HUES6 (cell line): ENCODE results near the gene MSI2.
A peak's percentile ranks its signal among the peaks of the same experiment; 100 is the strongest.
"Not testable (repeated sequence)": the region's sequence is repeated elsewhere in the genome, so short reads cannot be mapped to it uniquely, and the experiment has no call there.

Experiments
- H3K27ac ChIP-seq: 2 replicates; pipeline ENCODE4 v1.7.0; 2013; ENCODE audit warnings: low read depth, mild to moderate bottlenecking, low read length, inconsistent platforms
- H3K27me3 ChIP-seq: 2 replicates; pipeline ENCODE4 v1.6.1; 2013; ENCODE audit warnings: low read length; ENCODE audit not compliant: control insufficient read depth, insufficient read depth
- H3K36me3 ChIP-seq: 2 replicates; pipeline ENCODE4 v1.6.1; 2013; ENCODE audit warnings: low read length; ENCODE audit not compliant: control insufficient read depth, insufficient read depth
- H3K4me1 ChIP-seq: 2 replicates; pipeline ENCODE4 v1.6.1; 2013; ENCODE audit warnings: low read length; ENCODE audit not compliant: control insufficient read depth, insufficient read depth
- H3K4me3 ChIP-seq: 2 replicates; pipeline ENCODE4 v1.5.1; 2013; ENCODE audit warnings: low read depth, low read length
- H3K9ac ChIP-seq: one replicate; pipeline ENCODE4 v1.6.1; 2013; ENCODE audit warnings: mild to moderate bottlenecking, low read length
- H3K9me3 ChIP-seq: 2 replicates; pipeline ENCODE4 v1.6.1; 2013; ENCODE audit warnings: low read depth, low read length; ENCODE audit not compliant: control insufficient read depth, insufficient read depth

MSI2 gene

GRCh38 chr17:57609878-57610270 is 353.6 kb downstream of the MSI2 start:
- no peaks in the 10 kb centered on the region for H3K27me3 ChIP-seq
- no peak overlapping the region for H3K4me3 ChIP-seq
- no peaks in the 10 kb centered on the region for H3K9me3 ChIP-seq
- H3K36me3 ChIP-seq = no peaks in the 10 kb centered on the region
- H3K4me1 ChIP-seq = peaks cover 55% of the 10 kb centered on the region
- no peak overlapping the region for H3K27ac ChIP-seq
- no peak overlapping the region for H3K9ac ChIP-seq

DNA sequence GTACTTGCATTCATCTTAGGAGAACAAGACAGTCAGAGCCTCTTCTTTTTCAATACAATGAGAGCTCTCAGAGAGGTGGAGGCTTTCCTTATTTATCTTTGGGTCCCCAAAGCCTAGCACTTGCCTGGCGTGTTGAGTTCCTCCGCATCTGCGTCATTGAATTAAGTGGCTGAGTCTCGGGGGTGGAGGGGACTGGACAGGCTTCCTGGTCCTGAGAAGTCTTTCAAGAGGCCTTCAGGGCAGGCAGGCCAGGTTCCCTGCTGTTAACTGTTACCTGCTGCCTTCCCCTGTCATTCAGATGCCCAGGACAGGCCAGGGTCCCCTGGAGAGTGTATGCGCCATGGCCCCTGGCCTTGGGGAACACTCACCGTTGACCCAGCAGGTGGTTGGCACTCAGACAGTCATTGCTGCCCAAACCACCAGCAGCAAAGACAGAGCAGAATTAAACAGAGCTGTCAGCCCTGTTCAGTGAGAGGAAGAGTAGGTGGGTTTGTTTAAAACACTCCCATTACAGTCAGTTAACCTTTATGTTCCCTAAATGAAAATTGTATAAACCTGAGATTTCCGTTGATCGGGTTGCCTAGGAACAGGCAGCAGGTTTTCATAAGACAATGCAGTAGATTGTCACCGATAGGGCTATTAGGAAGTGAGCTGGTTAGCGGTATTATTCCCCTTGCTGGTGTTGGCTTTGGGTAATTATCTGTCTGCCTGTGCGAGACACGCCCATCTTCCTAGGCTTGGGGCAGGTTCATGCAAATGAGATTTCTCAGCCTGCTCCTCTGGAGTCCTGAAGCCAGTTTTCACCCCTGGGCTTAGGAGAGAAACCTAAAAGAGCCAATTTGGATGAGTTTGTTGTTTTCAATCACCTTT is 356.1 kb downstream of the MSI2 start:
- Histone ChIP-seq H3K27me3 (no peaks in the 10 kb centered on the region), H3K4me3 (peak overlapping the region; percentile 20; the same call in 1 of the 2 replicates), H3K27ac (no peak overlapping the region), H3K4me1 (peaks cover 38% of the 10 kb centered on the region), H3K9me3 (peaks cover 4% of the 10 kb centered on the region; the same call in 1 of the 2 replicates), H3K9ac (peak overlapping the region; percentile 3), H3K36me3 (peaks cover 5% of the 10 kb centered on the region; the same call in 1 of the 2 replicates)

GRCh38 chr17:57614742-57615141 is 358.4 kb downstream of the MSI2 start:
- Histone ChIP-seq H3K4me1 (peaks cover 21% of the 10 kb centered on the region), H3K27me3 (no peaks in the 10 kb centered on the region), H3K27ac (no peak overlapping the region), H3K36me3 (peaks cover 5% of the 10 kb centered on the region; the same call in 1 of the 2 replicates), H3K4me3 (no peak overlapping the region), H3K9me3 (peaks cover 4% of the 10 kb centered on the region; the same call in 1 of the 2 replicates), H3K9ac (no peak overlapping the region)

DNA sequence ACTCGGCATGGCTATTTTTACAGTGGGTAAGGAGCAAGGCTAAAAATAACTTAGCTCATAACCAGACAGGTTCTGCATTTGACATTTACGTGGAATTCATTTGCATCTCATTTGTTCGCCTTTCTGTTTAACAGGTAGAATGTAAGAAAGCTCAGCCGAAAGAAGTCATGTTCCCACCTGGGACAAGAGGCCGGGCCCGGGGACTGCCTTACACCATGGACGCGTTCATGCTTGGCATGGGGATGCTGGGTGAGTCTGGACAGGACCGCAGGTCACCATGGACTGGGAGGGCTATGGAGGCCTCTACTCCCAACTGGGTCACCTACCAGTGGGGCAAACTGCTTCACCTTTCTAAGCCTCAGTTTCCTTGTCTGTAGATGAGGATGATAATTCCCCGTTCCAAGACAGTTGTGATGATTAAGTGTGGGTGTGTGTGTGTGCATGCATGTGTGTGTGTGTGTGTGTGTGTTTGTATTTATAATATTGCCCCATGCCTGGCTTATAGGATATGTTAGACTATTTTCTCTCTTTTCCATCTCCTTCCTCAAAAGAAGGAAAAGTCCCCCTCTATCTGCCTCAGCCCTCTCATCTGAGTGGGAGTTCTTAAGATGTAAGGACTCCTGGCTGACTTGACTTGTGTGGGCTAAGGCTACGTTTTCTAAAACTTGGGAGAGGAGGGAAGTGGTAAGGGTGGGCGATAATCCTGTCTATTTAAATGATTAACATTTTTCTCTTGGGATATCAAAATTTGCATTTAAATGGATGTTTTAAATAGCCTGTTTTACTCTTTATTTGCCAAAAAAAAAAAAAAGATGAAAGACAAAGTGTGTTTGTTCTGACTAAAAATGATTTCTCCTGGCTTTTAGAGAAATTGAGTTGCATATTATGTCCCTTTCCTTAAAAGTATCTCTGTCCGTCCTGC is 359.8 kb downstream of the MSI2 start:
- peaks cover 5% of the 10 kb centered on the region; the same call in 1 of the 2 replicates for H3K36me3 ChIP-seq
- peaks cover 4% of the 10 kb centered on the region; the same call in 1 of the 2 replicates for H3K9me3 ChIP-seq
- no peaks in the 10 kb centered on the region for H3K27me3 ChIP-seq
- H3K4me1 ChIP-seq = peaks cover 19% of the 10 kb centered on the region
- no peak overlapping the region for H3K9ac ChIP-seq
- H3K27ac ChIP-seq = no peak overlapping the region
- no peak overlapping the region for H3K4me3 ChIP-seq

DNA sequence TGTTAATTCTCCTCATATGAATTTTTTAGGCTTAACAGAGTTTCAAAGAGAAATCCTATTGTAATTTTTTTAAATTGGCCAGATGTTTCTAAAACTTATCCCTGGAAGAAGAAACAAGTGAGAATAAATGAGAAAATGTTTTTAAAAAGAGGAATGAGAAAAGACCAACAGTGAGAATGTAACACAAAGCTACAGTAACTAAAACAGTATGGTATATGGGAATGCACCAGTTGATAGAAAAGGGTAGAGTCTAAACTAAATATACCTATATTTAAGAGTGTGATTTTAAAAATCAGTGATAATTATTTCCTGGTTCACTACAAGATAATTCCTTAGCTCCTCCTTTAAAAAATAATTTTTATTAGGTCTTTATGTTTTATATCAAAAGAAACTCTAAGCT is 360.9 kb downstream of the MSI2 start:
- H3K36me3 ChIP-seq = peaks cover 5% of the 10 kb centered on the region; the same call in 1 of the 2 replicates
- H3K4me3 ChIP-seq = no peak overlapping the region

GRCh38 chr17:57619061-57619937 is 363.0 kb downstream of the MSI2 start:
- no peak overlapping the region for H3K4me3 ChIP-seq
- H3K36me3 ChIP-seq = peaks cover 5% of the 10 kb centered on the region; the same call in 1 of the 2 replicates
- no peak overlapping the region for H3K27ac ChIP-seq
- H3K4me1 ChIP-seq = peaks cover 9% of the 10 kb centered on the region; the same call in 1 of the 2 replicates
- no peak overlapping the region for H3K9ac ChIP-seq
- no peaks in the 10 kb centered on the region for H3K27me3 ChIP-seq
- peaks cover 4% of the 10 kb centered on the region; the same call in 1 of the 2 replicates for H3K9me3 ChIP-seq

More for the DNA sequence above, 360.9 kb downstream of the MSI2 start:
- Histone ChIP-seq H3K27me3 (no peaks in the 10 kb centered on the region), H3K4me1 (peaks cover 10% of the 10 kb centered on the region), H3K9ac (no peak overlapping the region), H3K27ac (no peak overlapping the region), H3K9me3 (peaks cover 4% of the 10 kb centered on the region; the same call in 1 of the 2 replicates)

DNA sequence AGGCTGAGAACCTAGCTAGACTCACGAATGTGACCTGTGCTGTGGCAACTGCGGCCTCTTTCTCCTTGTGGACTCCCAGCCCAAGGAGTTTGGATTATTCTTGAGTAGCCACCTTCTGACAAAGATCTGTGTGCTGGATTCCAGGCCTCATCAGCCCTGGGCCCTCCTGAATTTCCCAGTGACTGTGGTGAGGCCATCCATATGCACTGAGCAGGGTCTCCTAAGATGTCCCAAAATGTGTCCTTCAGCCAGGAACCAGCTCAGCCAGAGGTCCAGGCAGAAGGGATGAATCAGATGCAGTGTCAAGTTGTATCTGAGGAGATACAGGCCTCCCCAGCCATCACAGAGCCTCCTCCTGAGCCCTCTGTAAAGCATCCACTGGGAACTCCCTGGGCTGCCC is 364.3 kb downstream of the MSI2 start:
- no peak overlapping the region for H3K9ac ChIP-seq
- H3K27ac ChIP-seq = no peak overlapping the region
- H3K27me3 ChIP-seq = no peaks in the 10 kb centered on the region
- peaks cover 4% of the 10 kb centered on the region; the same call in 1 of the 2 replicates for H3K9me3 ChIP-seq
- H3K4me3 ChIP-seq = no peak overlapping the region
- H3K36me3 ChIP-seq = peaks cover 5% of the 10 kb centered on the region; the same call in 1 of the 2 replicates
- H3K4me1 ChIP-seq = peaks cover 13% of the 10 kb centered on the region; the same call in 1 of the 2 replicates

- not testable (repeated sequence) for H3K27ac ChIP-seq, H3K4me3 ChIP-seq, H3K36me3 ChIP-seq, H3K9ac ChIP-seq, H3K9me3 ChIP-seq, H3K27me3 ChIP-seq
- peaks cover 16% of the 10 kb centered on the region; the same call in 1 of the 2 replicates for H3K4me1 ChIP-seq
Measured at GRCh38 chr17:57621791-57622190, 365.5 kb downstream of the MSI2 start.

DNA sequence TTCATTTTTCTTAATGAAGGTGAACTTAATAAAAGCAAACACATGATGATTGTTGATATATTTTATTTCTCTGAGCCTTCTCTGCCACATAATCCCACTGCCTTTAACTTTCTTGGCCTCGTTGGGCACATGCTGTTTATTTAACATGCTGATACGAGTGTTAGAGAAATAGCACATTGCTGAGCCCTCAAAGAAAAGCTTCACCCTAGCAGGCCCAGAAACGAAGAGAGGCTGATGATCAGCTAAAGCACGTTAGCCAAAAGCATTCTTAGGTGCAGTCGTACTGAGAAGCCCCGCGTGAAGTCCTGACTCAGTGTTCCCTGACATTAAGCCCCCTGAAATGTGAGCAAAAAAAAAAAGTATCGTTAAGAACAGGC is 366.0 kb downstream of the MSI2 start:
- Histone ChIP-seq H3K27me3 (no peaks in the 10 kb centered on the region), H3K36me3 (0 out of 2 replicates have a peak, but pooled peaks cover 3% of the 10 kb centered on the region), H3K4me3 (no peak overlapping the region), H3K9me3 (no peaks in the 10 kb centered on the region), H3K9ac (peak overlapping the region; percentile 14), H3K4me1 (peaks cover 16% of the 10 kb centered on the region; the same call in 1 of the 2 replicates), H3K27ac (peak overlapping the region; percentile 3; the same call in 1 of the 2 replicates)
